ENCODE results near the gene REL. TPM values are rescaled to one million over a fixed set of nuclear protein-coding genes. Genes with fewer than 3 reads are reported as not detected.
A peak's percentile ranks its signal among the peaks of the same experiment; 100 is the strongest.

The REL gene
- total RNA-seq, 1 experiment from 2014 or later, result 7.3 TPM

GRCh38 chr2:60961457-60961856, 80.1 kb downstream of the REL start:
- Histone ChIP-seq H3K36me3 (ENCODE audit: low read depth, low read length) (no peaks in the 10 kb centered on the region), H3K4me2 (ENCODE audit: low read length) (peak overlapping the region; percentile 48), H3K79me2 (ENCODE audit: low read length) (no peaks in the 10 kb centered on the region), H3K9me3 (ENCODE audit: low read length) (no peaks in the 10 kb centered on the region), H3K9me2 (replicated peaks; ENCODE audit: low read length) (no peaks in the 10 kb centered on the region), H3K4me1 (ENCODE audit: insufficient read depth, low read length) (peaks cover 35% of the 10 kb centered on the region), H3K27me3 (ENCODE audit: low read length) (no peaks in the 10 kb centered on the region), H2AFZ (ENCODE audit: low read length) (no peak overlapping the region), H3K9ac (ENCODE audit: low read length) (no peak overlapping the region), H4K20me1 (ENCODE audit: low read length) (no peaks in the 10 kb centered on the region), H3K4me3 (ENCODE audit: low read length) (no peak overlapping the region), H3F3A (ENCODE audit: low read length, unreplicated experiment) (peaks cover 6% of the 10 kb centered on the region), H3K27ac (ENCODE audit: low read length) (0 out of 2 replicates have a peak overlapping the region, but pooled peaks have one; percentile 17)
- ChIA-PET CTCF (no interaction called here), POLR2A (ENCODE audit: unreplicated experiment) (no interaction called here)
- ATAC-seq (peak; percentile 80), DNase-seq (peak; percentile 93)
- TF ChIP-seq EZH2 (IDR thresholded peaks at IDR 0.05; ENCODE audit: low read length, unreplicated experiment), result no peak
- TF ChIP-seq EZH2phosphoT487 (IDR thresholded peaks at IDR 0.05; ENCODE audit: borderline replicate concordance, low read length), result no peak
- TF ChIP-seq CTCF (conservative IDR thresholded peaks at IDR 0.05; ENCODE audit: low read depth, low read length), result no peak
- intact Hi-C loops (cut with micrococcal nuclease), result no loop called here
- no TSS peak for BruUV-seq (replicated peaks)

GRCh38 chr2:60962528-60962927, 81.2 kb downstream of the REL start:
- Histone ChIP-seq H3K27ac (ENCODE audit: low read length) (no peak overlapping the region), H3K9ac (ENCODE audit: low read length) (no peak overlapping the region), H3K79me2 (ENCODE audit: low read length) (no peaks in the 10 kb centered on the region), H3F3A (ENCODE audit: low read length, unreplicated experiment) (peaks cover 6% of the 10 kb centered on the region), H4K20me1 (ENCODE audit: low read length) (no peaks in the 10 kb centered on the region), H3K4me3 (ENCODE audit: low read length) (no peak overlapping the region), H3K36me3 (ENCODE audit: low read depth, low read length) (no peaks in the 10 kb centered on the region), H3K9me2 (replicated peaks; ENCODE audit: low read length) (no peaks in the 10 kb centered on the region), H2AFZ (ENCODE audit: low read length) (no peak overlapping the region), H3K4me2 (ENCODE audit: low read length) (no peak overlapping the region), H3K27me3 (ENCODE audit: low read length) (no peaks in the 10 kb centered on the region), H3K9me3 (ENCODE audit: low read length) (no peaks in the 10 kb centered on the region), H3K4me1 (ENCODE audit: insufficient read depth, low read length) (peaks cover 32% of the 10 kb centered on the region)
- POLR2A ChIA-PET (ENCODE audit: unreplicated experiment), result no interaction called here
- no TSS peak for BruUV-seq (replicated peaks)
- intact Hi-C loops (cut with micrococcal nuclease), result no loop called here
- CTCF ChIA-PET, result no interaction called here
- ATAC-seq, result no peak
- no peak for DNase-seq
- TF ChIP-seq EZH2phosphoT487 (IDR thresholded peaks at IDR 0.05; ENCODE audit: borderline replicate concordance, low read length) (no peak), EZH2 (IDR thresholded peaks at IDR 0.05; ENCODE audit: low read length, unreplicated experiment) (no peak), CTCF (conservative IDR thresholded peaks at IDR 0.05; ENCODE audit: low read depth, low read length) (no peak)

GRCh38 chr2:60963190-60963589, 81.8 kb downstream of the REL start:
- no peak overlapping the region for H3K4me2 ChIP-seq (ENCODE audit: low read length)
- no peaks in the 10 kb centered on the region for H3K27me3 ChIP-seq (ENCODE audit: low read length)
- no peaks in the 10 kb centered on the region for H4K20me1 ChIP-seq (ENCODE audit: low read length)
- H3K9me2 ChIP-seq (replicated peaks; ENCODE audit: low read length), result no peaks in the 10 kb centered on the region
- no peak for ATAC-seq
- peaks cover 26% of the 10 kb centered on the region for H3K4me1 ChIP-seq (ENCODE audit: insufficient read depth, low read length)
- ChIA-PET CTCF (no interaction called here), POLR2A (ENCODE audit: unreplicated experiment) (no interaction called here)
- no peaks in the 10 kb centered on the region for H3K9me3 ChIP-seq (ENCODE audit: low read length)
- no peaks in the 10 kb centered on the region for H3K36me3 ChIP-seq (ENCODE audit: low read depth, low read length)
- no peak overlapping the region for H3K9ac ChIP-seq (ENCODE audit: low read length)
- intact Hi-C loops (cut with micrococcal nuclease), result no loop called here
- TF ChIP-seq EZH2phosphoT487 (IDR thresholded peaks at IDR 0.05; ENCODE audit: borderline replicate concordance, low read length) (no peak), CTCF (conservative IDR thresholded peaks at IDR 0.05; ENCODE audit: low read depth, low read length) (no peak), EZH2 (IDR thresholded peaks at IDR 0.05; ENCODE audit: low read length, unreplicated experiment) (no peak)
- DNase-seq, result no peak
- no peak overlapping the region for H3K4me3 ChIP-seq (ENCODE audit: low read length)
- H3K79me2 ChIP-seq (ENCODE audit: low read length), result no peaks in the 10 kb centered on the region
- no TSS peak for BruUV-seq (replicated peaks)
- peaks cover 6% of the 10 kb centered on the region for H3F3A ChIP-seq (ENCODE audit: low read length, unreplicated experiment)
- no peak overlapping the region for H2AFZ ChIP-seq (ENCODE audit: low read length)
- no peak overlapping the region for H3K27ac ChIP-seq (ENCODE audit: low read length)

Measured in PC-3 (cell line).